Measurements from ENCODE around the gene TESK1.
A peak's percentile ranks its signal among the peaks of the same experiment; 100 is the strongest.
"Not testable (repeated sequence)": the region's sequence is repeated elsewhere in the genome, so short reads cannot be mapped to it uniquely, and the experiment has no call there.

TESK1 gene

DNA sequence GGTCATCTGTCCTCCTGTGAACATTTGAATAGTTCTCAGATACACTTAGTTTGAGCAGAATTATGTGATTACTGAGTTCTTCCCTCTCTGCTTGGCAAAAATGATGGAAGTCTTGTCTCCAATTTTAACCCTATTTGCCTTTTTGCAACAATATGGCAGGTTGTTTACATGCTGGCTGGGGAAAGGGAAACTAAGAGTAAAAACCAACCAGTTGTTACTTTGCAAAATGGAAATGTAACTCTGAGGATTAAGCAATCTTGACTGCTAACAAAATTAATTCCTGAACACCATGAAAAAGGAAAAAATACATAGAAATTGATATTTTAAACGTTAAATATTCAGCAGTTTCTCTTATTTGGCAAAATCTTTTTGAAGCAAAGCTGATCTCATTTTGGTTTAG is 34.6 kb downstream of the TESK1 start:
- Histone ChIP-seq H3K4me1 (ENCODE audit: low read length) (peaks cover 10% of the 10 kb centered on the region), H3K9me3 (replicated peaks; ENCODE audit: insufficient read depth, low read length) (no peaks in the 10 kb centered on the region), H2AFZ (ENCODE audit: low read length) (peak overlapping the region; percentile 46; the same call in 1 of the 2 replicates), H3K36me3 (replicated peaks; ENCODE audit: insufficient read depth, low read length) (no peaks in the 10 kb centered on the region), H3K27me3 (replicated peaks; ENCODE audit: insufficient read depth, low read length) (no peaks in the 10 kb centered on the region), H3K4me2 (ENCODE audit: low read depth, low read length) (peak overlapping the region; percentile 9; the same call in 1 of the 2 replicates), H3K27ac (ENCODE audit: low read length) (no peak overlapping the region), H3K4me3 (ENCODE audit: low read length) (no peak overlapping the region), H3F3A (ENCODE audit: insufficient read depth, low read length) (no peaks in the 10 kb centered on the region), H4K20me1 (ENCODE audit: insufficient read depth, low read length) (no peaks in the 10 kb centered on the region), H3K9ac (ENCODE audit: low read length) (no peak overlapping the region), H3K9me2 (replicated peaks; ENCODE audit: insufficient read depth, low read length) (no peaks in the 10 kb centered on the region), H3K79me2 (ENCODE audit: low read length) (no peaks in the 10 kb centered on the region)
- TF ChIP-seq EZH2 (optimal IDR thresholded peaks at IDR 0.05; ENCODE audit: low read depth, low read length) (no peak), EZH2phosphoT487 (IDR thresholded peaks at IDR 0.05; ENCODE audit: low read length) (no peak)
- TF ChIP-seq, protein P1, sequence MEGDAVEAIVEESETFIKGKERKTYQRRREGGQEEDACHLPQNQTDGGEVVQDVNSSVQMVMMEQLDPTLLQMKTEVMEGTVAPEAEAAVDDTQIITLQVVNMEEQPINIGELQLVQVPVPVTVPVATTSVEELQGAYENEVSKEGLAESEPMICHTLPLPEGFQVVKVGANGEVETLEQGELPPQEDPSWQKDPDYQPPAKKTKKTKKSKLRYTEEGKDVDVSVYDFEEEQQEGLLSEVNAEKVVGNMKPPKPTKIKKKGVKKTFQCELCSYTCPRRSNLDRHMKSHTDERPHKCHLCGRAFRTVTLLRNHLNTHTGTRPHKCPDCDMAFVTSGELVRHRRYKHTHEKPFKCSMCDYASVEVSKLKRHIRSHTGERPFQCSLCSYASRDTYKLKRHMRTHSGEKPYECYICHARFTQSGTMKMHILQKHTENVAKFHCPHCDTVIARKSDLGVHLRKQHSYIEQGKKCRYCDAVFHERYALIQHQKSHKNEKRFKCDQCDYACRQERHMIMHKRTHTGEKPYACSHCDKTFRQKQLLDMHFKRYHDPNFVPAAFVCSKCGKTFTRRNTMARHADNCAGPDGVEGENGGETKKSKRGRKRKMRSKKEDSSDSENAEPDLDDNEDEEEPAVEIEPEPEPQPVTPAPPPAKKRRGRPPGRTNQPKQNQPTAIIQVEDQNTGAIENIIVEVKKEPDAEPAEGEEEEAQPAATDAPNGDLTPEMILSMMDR (IDR thresholded peaks at IDR 0.05; ENCODE audit: low read length) = no peak
- no peak for DNase-seq

DNA sequence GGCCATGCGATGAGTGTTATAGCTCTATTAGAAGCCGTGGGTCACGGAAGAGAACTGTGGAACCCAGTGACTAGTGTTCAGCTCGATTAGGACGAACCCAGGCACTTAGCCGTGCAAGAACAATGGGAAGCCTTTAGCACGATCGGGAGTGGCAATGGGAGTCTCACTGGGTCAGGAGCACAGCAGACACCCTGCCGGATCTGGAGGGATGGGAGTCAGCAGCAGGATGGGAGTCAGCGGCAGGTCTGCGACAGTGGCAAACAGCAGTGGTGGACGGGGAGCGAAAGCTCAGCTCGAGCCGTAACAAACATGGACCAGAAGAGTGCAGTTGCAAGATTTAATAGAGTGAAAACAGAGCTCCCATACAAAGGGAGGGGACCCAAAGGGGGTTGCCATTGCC is 35.4 kb downstream of the TESK1 start:
- not testable (repeated sequence) for DNase-seq; H3K4me3 ChIP-seq (ENCODE audit: low read length); H3K4me2 ChIP-seq (ENCODE audit: low read depth, low read length); H3K27me3 ChIP-seq (replicated peaks; ENCODE audit: insufficient read depth, low read length); H3K79me2 ChIP-seq (ENCODE audit: low read length); H3K4me1 ChIP-seq (ENCODE audit: low read length); H3K9me3 ChIP-seq (replicated peaks; ENCODE audit: insufficient read depth, low read length); H3K9me2 ChIP-seq (replicated peaks; ENCODE audit: insufficient read depth, low read length); H3F3A ChIP-seq (ENCODE audit: insufficient read depth, low read length); H3K27ac ChIP-seq (ENCODE audit: low read length); H3K36me3 ChIP-seq (replicated peaks; ENCODE audit: insufficient read depth, low read length); H2AFZ ChIP-seq (ENCODE audit: low read length); H3K9ac ChIP-seq (ENCODE audit: low read length); H4K20me1 ChIP-seq (ENCODE audit: insufficient read depth, low read length)

DNA sequence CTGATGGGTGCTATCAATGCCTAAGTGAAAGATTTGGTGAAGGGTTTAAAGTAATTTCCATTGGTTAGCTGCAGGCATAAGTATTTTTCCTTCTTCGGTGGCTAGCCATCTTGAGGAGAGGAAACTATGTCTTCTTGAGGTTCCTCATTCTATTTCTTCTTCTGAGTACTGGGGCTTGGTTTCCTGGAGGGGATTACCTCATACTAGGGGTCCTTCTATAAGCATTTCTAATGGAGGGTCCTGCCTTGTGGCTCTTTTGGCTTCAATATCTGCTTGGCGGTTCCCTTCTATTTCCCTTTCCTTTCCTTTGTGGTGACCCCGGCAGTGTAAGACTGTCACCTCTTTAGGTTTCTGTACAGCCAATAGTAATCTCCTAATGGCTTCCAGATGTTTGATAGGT is 36.4 kb downstream of the TESK1 start:
- H3K4me1 ChIP-seq (ENCODE audit: low read length); H3K79me2 ChIP-seq (ENCODE audit: low read length); H3K9me2 ChIP-seq (replicated peaks; ENCODE audit: insufficient read depth, low read length); H3K27me3 ChIP-seq (replicated peaks; ENCODE audit: insufficient read depth, low read length); H3K9me3 ChIP-seq (replicated peaks; ENCODE audit: insufficient read depth, low read length); H3K36me3 ChIP-seq (replicated peaks; ENCODE audit: insufficient read depth, low read length); H3K4me3 ChIP-seq (ENCODE audit: low read length); H3F3A ChIP-seq (ENCODE audit: insufficient read depth, low read length); H3K4me2 ChIP-seq (ENCODE audit: low read depth, low read length); H2AFZ ChIP-seq (ENCODE audit: low read length); H3K27ac ChIP-seq (ENCODE audit: low read length); DNase-seq; H3K9ac ChIP-seq (ENCODE audit: low read length); H4K20me1 ChIP-seq (ENCODE audit: insufficient read depth, low read length): not testable (repeated sequence)

DNA sequence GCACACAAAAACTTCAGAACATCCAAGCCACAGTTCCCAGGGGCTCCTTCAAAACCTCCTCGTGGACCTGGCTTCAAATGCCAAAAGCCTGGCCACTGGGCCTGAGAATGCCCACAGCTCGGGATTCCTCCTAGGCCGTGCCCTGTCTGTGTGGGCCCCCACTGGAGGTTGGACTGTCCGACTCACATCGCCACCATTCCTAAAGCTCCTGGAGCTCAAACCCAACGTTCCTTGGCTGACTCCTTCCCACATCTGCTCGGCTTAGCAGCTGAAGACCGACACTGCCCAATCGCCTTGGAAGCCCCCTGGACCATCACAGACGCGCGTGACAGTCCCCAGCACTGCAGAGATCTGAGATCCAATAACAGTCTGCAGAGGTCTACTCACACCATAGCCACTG is 38.0 kb downstream of the TESK1 start:
- Histone ChIP-seq H3K9me2 (replicated peaks; ENCODE audit: insufficient read depth, low read length) (no peaks in the 10 kb centered on the region), H3K4me2 (ENCODE audit: low read depth, low read length) (no peak overlapping the region), H3K4me3 (ENCODE audit: low read length) (no peak overlapping the region), H3K27ac (ENCODE audit: low read length) (no peak overlapping the region), H3F3A (ENCODE audit: insufficient read depth, low read length) (no peaks in the 10 kb centered on the region), H3K4me1 (ENCODE audit: low read length) (peaks cover 13% of the 10 kb centered on the region), H4K20me1 (ENCODE audit: insufficient read depth, low read length) (no peaks in the 10 kb centered on the region), H3K79me2 (ENCODE audit: low read length) (no peaks in the 10 kb centered on the region), H2AFZ (ENCODE audit: low read length) (no peak overlapping the region), H3K36me3 (replicated peaks; ENCODE audit: insufficient read depth, low read length) (no peaks in the 10 kb centered on the region), H3K27me3 (replicated peaks; ENCODE audit: insufficient read depth, low read length) (no peaks in the 10 kb centered on the region), H3K9me3 (replicated peaks; ENCODE audit: insufficient read depth, low read length) (no peaks in the 10 kb centered on the region), H3K9ac (ENCODE audit: low read length) (no peak overlapping the region)
- no peak for DNase-seq
- TF ChIP-seq EZH2phosphoT487 (IDR thresholded peaks at IDR 0.05; ENCODE audit: low read length) = no peak
- no peak for TF ChIP-seq EZH2 (optimal IDR thresholded peaks at IDR 0.05; ENCODE audit: low read depth, low read length)
- TF ChIP-seq, protein P1 (IDR thresholded peaks at IDR 0.05; ENCODE audit: low read length) = no peak

DNA sequence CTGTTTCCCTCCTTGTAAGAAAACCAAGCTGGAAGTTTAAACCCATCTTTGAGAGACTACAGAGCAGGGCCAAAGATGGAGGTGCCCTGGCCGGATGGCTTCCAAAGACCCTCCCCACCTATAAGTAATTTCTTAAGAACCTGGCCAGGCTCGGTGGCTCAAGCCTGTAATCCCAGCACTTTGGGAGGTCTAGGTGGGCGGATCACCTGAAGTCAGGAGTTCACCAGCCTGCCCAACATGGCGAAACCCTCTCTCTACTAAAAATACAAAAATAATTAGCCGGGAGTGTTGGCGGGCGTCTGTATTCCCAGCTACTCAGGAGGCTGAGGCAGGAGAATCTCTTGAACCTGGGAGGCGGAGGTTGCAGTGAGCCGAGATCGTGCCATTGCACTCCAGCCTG is 40.7 kb downstream of the TESK1 start:
- not testable (repeated sequence) for H3K9me2 ChIP-seq (replicated peaks; ENCODE audit: insufficient read depth, low read length); H3K79me2 ChIP-seq (ENCODE audit: low read length); DNase-seq; H3K9ac ChIP-seq (ENCODE audit: low read length); H3K27ac ChIP-seq (ENCODE audit: low read length); H3K36me3 ChIP-seq (replicated peaks; ENCODE audit: insufficient read depth, low read length); H3F3A ChIP-seq (ENCODE audit: insufficient read depth, low read length); H3K27me3 ChIP-seq (replicated peaks; ENCODE audit: insufficient read depth, low read length); H3K9me3 ChIP-seq (replicated peaks; ENCODE audit: insufficient read depth, low read length); H4K20me1 ChIP-seq (ENCODE audit: insufficient read depth, low read length); H3K4me1 ChIP-seq (ENCODE audit: low read length)
- Histone ChIP-seq H3K4me3 (ENCODE audit: low read length) (peak overlapping the region; percentile 68), H3K4me2 (ENCODE audit: low read depth, low read length) (peak overlapping the region; percentile 96; the same call in 1 of the 2 replicates), H2AFZ (ENCODE audit: low read length) (peak overlapping the region; percentile 97)

All from MM.1S (cell line).